Panc1 (cell line): ENCODE results near the gene FILIP1.

Experiments
- POLR2AphosphoS5 ChIP-seq: IDR thresholded peaks from 2 replicates; pipeline ENCODE4 v1.6.1; 2012; ENCODE audit warnings: mild to moderate bottlenecking, low read depth, low read length, moderate library complexity
- SIN3A ChIP-seq: IDR thresholded peaks from 2 replicates; pipeline ENCODE4 v1.6.1; 2012; ENCODE audit warnings: low read depth, mild to moderate bottlenecking, low read length, moderate library complexity, borderline replicate concordance; ENCODE audit not compliant: insufficient read depth
- TCF7L2 ChIP-seq: IDR thresholded peaks from 2 replicates; pipeline ENCODE4 v1.6.1; 2011; ENCODE audit warnings: mild to moderate bottlenecking, low read depth, low read length, inconsistent platforms
- TF ChIP-seq, protein P1 (sequence below): fragments of 450-650 bp; IDR thresholded peaks from 2 replicates; pipeline ENCODE4 v1.5.1; 2017; ENCODE audit warnings: mild to moderate bottlenecking
- TF ChIP-seq, protein P2 (sequence below), 2 experiments: IDR thresholded peaks; 2 replicates each; pipeline ENCODE4 v1.6.1; 2011 to 2012; ENCODE audit warnings: low read depth in 2 of 2, control low read depth in 1 of 2, low read length in 1 of 2, mild to moderate bottlenecking in 1 of 2, moderate library complexity in 1 of 2; ENCODE audit not compliant: insufficient read depth in 1 of 2

DNA sequence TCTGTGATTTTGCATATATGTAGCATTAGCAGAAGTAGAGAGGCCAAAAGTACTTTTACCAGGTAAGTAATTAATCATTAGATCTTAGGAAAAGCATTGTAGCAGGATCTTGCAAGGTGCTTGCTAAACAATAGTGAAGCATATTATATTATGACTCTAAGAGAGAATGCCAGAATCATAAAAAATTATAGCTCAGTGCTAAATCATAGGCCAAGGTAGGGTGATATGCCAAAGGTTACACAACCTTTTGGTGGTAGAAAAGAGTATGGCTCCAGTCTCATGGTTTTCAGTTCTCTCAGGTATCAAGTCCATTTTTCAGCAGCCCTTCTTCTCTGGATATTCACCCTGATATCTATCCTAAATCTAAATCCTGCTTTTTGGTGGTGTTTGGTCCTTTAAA is 192.1 kb downstream of the FILIP1 start:
- no peak for TF ChIP-seq POLR2AphosphoS5
- TF ChIP-seq, protein P1, sequence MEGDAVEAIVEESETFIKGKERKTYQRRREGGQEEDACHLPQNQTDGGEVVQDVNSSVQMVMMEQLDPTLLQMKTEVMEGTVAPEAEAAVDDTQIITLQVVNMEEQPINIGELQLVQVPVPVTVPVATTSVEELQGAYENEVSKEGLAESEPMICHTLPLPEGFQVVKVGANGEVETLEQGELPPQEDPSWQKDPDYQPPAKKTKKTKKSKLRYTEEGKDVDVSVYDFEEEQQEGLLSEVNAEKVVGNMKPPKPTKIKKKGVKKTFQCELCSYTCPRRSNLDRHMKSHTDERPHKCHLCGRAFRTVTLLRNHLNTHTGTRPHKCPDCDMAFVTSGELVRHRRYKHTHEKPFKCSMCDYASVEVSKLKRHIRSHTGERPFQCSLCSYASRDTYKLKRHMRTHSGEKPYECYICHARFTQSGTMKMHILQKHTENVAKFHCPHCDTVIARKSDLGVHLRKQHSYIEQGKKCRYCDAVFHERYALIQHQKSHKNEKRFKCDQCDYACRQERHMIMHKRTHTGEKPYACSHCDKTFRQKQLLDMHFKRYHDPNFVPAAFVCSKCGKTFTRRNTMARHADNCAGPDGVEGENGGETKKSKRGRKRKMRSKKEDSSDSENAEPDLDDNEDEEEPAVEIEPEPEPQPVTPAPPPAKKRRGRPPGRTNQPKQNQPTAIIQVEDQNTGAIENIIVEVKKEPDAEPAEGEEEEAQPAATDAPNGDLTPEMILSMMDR: no peak
- TF ChIP-seq TCF7L2: no peak
- TF ChIP-seq, protein P2, sequence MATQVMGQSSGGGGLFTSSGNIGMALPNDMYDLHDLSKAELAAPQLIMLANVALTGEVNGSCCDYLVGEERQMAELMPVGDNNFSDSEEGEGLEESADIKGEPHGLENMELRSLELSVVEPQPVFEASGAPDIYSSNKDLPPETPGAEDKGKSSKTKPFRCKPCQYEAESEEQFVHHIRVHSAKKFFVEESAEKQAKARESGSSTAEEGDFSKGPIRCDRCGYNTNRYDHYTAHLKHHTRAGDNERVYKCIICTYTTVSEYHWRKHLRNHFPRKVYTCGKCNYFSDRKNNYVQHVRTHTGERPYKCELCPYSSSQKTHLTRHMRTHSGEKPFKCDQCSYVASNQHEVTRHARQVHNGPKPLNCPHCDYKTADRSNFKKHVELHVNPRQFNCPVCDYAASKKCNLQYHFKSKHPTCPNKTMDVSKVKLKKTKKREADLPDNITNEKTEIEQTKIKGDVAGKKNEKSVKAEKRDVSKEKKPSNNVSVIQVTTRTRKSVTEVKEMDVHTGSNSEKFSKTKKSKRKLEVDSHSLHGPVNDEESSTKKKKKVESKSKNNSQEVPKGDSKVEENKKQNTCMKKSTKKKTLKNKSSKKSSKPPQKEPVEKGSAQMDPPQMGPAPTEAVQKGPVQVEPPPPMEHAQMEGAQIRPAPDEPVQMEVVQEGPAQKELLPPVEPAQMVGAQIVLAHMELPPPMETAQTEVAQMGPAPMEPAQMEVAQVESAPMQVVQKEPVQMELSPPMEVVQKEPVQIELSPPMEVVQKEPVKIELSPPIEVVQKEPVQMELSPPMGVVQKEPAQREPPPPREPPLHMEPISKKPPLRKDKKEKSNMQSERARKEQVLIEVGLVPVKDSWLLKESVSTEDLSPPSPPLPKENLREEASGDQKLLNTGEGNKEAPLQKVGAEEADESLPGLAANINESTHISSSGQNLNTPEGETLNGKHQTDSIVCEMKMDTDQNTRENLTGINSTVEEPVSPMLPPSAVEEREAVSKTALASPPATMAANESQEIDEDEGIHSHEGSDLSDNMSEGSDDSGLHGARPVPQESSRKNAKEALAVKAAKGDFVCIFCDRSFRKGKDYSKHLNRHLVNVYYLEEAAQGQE (IDR thresholded peaks at IDR 0.05; ENCODE audit: insufficient read depth in 1 of 2, low read depth in 2 of 2, low read length in 1 of 2): no peak
- TF ChIP-seq SIN3A: no peak
